GM19455 (cell line): Measurements from ENCODE around the gene TBCD.
A peak's percentile ranks its signal among the peaks of the same experiment; 100 is the strongest.
"Not testable (repeated sequence)": the region's sequence is repeated elsewhere in the genome, so short reads cannot be mapped to it uniquely, and the experiment has no call there.

Experiments used
- ATAC-seq: cut with Tn5 transposase; IDR thresholded peaks from one replicate; pipeline ENCODE4 v1.9.1; 2021; ENCODE audit not compliant: unreplicated experiment

TBCD gene

GRCh38 chr17:82729479-82730260 is 22.2 kb upstream of the TBCD start:
- no peak for ATAC-seq

DNA sequence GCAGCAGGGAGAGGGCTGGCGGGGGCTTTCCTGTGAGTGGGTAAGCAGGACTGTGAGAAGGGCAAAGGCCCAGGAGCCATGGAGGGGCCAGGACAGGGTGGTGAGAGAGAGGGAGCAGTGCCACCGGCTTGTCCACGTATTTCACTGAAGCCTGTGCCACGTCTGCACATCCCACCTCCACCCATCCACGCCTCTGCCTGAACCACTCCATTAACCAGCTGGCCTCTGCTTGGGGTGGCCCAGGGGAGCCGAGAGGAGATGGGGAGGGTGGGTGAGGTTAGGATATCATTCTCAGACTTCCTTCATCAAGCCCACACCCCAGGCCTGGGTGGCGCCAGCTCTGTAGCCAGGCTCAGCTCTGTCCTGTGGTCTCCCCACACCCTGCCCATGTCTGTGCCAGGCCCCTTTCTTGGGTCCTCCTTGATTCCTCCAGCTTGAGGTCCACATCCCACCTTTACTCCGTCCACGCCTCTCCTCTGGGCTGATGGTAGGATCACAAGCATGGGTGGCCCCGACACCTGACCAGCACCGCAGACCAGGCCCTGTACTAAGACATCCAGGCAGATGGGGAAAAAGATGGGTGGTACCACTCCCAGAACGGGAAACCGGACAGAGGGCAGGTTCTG is 19.6 kb upstream of the TBCD start:
- ATAC-seq: no peak

DNA sequence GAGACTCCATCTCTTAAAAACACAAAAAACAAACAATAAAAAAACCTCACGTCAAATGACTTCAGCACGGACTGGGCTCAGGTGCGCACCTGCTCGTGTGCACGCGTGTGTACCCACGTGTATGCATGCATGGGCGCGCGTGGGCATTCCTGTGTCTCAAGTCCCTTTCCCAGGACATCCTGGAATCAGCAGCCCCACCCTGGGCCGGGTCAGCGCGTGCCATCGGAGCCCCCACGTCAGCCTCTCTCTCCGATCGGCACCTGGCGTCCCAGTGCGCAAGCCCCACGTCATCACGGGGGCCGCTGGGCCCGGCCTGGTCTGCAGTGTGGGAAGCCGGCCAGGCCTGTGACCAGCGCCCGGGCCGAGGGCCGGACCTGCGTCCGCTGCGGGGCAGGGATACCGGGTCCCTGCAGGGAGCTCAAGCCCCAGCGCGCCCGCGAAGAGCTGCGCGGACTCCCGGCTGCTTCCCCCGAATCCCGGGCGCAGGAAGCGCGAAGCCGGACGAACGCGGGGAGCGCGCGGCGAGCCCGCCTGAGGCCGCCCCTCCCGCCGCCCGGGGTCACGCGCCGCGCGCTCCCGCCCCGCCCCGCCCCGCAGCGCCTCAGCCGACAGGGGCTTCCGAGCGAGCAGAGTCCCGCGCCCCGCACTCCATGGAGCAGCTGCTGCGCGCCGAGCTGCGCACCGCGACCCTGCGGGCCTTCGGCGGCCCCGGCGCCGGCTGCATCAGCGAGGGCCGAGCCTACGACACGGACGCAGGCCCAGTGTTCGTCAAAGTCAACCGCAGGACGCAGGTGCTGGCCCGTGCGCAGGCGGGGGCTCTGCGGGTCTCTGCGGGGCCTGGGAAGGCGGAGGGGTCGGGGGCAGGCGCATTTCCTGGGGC is 16.6 kb upstream of the TBCD start, which contains the start of gene FN3K:
Gene FN3K, plus strand, starts transcription at position 629 of the 880 bp plus-strand sequence. Its CDS starts 22 bp downstream, at position 651.
- ATAC-seq: no peak

DNA sequence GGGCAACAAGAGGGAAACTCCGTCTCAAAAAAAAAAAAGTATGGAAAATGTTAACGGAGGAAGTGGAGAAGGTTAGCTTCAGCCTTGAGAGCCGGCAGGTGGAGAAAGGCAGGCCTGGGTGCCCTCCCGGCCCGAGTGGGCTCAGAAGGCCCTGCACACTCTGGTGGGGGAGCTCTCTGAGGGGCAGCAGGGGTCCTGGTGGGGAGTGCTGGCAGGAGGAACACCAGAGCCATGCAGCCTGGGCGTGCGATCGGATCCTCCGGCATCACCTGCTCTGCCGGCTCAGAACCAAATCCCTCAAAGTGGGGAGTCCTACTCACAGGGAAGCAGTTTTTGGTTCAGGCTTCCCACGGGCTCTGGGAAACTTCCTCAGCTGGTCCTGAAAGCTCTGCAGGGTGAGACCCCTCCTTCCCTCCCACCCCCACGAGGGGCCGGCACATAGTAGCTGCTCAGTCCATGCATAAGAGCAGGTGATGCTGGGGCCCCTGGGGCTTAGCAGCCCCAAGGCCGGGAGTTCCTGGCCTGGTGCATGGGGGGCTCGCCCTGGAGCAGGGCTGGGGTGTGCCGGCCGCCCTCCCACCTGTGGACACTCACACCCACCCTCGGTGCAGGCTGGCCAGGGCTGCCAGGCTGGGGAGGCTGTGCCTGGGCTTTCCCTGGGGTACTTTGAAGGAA is 15.2 kb upstream of the TBCD start:
- no peak for ATAC-seq

DNA sequence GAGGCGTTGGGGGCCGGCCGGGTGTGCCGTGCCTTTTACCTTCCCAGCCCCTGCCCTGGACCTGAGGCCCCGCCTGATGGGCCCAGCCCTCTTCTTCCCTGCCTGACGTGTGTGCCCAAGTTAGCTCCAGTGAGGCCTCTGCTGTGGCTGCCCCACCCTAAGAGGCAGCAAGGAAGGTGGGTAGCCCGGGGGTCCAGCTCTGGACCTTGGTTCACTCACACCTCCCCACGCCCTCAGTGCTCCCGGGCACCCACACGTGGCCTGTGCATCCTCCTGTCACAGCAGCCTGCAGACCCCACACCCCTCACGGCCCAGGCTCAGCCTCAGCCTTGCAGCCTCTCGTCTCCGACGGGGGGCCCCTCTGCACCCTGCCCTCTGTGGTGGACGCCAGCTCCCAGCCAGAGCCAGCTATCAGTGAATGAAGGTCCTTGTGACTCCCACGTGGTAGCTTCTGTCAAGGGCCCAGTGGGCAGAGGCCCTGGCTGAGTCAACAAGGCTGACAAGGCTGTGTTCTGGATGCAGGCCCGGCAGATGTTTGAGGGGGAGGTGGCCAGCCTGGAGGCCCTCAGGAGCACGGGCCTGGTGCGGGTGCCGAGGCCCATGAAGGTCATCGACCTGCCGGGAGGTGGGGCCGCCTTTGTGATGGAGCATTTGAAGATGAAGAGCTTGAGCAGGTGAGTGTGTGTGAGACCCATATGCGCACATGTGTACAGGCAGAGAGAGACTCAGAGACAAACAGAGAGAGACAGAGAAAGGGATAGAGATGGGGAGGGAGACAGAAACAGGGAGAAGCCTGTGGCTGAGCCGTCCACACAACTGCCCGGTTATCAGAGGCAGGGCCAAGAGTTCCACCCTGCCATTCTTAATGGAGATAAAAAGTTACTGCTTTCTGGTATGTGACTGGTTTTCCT is 13.6 kb upstream of the TBCD start:
- ATAC-seq: no peak

DNA sequence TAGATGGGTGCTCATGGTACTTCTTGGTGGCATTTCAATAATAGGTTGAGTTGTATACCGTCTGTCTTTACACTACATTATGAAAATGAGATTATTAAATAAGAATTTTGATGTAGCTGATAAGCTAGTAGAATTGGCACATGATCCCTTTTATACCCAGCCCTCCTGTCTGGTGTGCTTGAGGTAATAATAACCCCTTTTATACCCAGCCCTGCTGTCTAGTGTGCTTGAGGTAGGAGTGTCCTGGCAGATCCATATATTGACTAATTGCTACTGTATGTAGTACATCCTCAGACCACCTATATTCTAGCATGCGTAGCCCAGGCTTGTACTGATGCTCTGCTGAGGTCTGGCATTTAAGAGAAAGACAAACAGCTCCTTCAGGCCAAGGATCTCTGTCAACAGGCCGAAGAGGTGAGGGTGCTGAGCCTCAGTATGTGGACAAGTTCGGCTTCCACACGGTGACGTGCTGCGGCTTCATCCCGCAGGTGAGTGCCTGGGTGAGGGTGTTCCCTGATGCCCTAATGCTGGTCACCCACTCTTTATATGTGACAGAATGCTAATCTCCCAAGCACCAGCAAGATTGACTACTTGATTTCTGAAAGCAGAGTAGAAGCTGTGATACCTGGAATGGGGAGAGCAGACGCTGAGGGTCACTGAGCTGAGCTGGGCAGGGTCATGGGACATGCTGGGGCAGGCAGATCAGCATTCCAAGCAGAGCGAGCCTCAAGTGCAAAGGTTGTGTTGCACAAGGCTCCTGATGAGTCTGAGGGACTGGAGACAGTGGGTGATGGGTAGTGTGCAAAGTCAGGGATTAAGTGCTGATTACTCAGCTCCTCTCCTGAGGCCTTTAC is 10.7 kb upstream of the TBCD start:
- no peak for ATAC-seq

DNA sequence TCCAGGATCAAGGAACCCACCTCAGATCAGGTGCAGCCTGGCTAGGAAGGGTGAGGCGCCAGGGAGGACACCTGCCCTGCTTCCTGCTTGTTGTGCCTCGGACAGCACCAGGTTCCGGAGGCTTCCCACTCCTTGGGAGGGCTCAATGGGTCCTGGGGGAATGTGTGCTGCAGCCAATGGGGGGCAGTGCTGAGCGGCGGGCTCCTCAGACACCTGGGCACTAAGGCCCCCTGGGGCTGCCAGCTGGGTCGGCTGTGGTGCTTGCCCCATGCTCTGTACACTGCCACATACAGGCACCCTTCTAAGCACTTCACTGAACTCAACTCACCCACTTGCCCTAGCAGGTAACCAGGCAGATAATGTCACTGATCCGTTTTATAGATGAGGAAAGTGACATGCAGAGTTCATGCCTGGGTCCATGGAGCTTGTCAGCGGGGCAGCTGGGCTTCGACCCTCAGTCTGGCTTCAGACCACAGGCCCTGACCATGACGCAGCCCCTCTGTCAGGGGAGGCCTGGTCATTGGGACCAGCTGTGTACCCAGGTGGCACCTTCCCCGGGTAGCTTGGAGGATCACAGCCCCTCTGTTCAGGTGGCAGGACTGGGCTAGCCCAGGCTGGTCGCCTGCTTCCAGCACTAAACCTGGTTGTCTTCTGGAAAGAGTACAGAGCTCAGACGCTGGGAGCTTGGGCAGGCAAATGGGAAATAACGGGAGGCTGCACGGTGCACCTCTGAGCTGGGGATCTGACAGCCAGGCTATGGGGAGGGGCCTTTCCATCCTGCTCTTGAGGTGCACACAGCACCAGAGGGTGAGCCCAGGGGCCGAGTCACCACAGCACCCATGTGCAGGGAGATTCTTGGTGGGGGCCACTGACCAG is 8.3 kb upstream of the TBCD start:
- no peak for ATAC-seq

GRCh38 chr17:82744736-82745135 is 7.1 kb upstream of the TBCD start:
- not testable (repeated sequence) for ATAC-seq

DNA sequence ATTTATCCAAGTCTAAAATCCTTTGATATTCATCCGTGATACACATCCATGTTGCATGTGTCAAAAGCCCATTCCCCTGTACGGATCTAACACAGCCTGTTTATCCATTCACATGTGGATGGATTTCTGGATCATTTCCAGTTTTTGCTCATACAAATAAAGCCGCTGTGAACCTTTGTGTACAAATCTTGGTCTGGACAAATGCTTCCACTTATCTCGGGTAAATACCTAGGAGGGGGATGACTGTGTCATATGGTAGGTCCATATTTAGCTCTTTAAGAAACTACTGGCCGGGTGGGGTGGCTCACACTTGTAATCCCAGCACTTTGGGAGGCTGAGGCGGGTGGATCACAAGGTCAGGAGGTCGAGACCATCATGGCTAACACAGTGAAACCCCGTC is 6.3 kb upstream of the TBCD start:
- no peak for ATAC-seq

DNA sequence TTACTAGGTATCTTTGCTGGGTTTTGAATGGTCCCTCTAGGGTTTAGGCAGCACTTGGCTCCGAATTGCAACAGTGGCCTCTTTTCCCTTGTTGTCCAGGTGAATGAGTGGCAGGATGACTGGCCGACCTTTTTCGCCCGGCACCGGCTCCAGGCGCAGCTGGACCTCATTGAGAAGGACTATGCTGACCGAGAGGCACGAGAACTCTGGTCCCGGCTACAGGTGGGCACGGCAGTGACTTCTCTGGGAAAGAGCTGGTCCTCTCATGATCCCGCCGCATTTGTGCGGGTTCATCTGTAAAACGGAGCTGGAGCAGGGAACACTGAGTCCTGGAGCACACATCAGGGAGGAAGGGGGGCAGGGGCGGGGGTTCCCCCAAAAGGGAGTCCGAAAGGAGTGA is 3.1 kb upstream of the TBCD start:
- no peak for ATAC-seq

DNA sequence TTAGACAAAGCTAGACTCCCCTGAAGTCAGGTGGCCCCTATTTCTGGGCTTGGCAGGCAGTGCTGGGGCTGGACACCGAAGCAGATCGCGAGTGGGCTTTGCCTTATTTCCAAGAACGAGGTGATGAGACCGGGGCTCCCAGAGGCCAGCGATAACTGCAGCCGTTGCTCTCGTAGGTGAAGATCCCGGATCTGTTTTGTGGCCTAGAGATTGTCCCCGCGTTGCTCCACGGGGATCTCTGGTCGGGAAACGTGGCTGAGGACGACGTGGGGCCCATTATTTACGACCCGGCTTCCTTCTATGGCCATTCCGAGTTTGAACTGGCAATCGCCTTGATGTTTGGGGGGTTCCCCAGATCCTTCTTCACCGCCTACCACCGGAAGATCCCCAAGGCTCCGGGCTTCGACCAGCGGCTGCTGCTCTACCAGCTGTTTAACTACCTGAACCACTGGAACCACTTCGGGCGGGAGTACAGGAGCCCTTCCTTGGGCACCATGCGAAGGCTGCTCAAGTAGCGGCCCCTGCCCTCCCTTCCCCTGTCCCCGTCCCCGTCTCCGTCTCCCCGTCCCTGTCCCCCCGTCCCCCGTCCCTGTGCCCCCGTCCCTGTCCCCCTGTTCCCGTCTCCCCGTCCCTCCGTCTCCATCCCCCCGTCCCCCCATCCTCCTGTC is 1.5 kb upstream of the TBCD start:
- ATAC-seq: no peak

GRCh38 chr17:82751171-82751570 is 694 bp upstream of the TBCD start:
- peak; percentile 30 for ATAC-seq

- peak; percentile 24 for ATAC-seq
Observed at GRCh38 chr17:82752371-82753200, 721 bp downstream of the TBCD start.

GRCh38 chr17:82753201-82753464 is 1.3 kb downstream of the TBCD start:
- ATAC-seq: no peak

DNA sequence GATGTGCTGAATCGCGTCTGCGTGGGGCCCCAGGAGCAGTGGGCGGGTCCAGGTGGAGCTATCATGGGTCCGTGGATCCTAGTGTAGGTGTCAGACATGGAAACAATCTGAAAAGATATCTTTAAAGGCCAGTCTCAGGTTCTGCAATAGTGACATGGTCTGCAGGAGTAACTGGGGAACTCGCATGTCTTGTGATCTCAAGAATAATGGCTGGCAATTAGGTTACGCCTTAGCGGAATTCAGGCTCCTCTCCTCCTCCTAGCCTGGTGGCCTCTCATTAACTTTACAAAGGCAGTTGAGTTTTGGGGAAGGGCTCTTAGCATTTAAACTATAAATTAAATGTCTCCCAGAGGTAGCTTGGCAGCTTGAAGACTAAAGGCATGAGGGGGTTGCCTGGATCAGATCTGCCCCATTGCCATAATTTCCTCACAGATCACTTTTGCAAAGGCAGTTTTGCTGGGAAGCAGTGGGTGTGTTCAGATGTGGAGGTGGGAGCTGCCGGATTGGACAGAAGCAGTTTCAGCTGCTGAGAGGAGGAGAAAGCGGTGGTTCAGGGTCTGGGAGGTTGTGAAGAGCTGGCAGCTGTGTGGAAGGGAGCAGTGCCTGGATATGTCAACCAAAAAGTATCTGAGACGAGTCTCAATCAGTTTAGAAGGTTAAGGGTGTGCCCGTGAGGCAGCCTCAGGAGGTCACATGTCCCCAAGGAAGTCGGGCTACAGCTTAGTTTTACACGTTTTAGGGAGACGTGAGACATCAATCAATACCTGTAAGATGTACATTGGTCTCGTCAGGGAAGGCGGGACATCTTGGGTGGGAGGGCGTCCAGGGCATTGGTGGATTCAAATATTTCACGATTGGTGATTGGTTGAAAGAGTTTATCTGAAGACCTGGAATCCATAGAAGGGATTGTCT is 2.7 kb downstream of the TBCD start:
- ATAC-seq: no peak

- ATAC-seq: no peak
Observed at GRCh38 chr17:82756166-82756565, 4.3 kb downstream of the TBCD start.
